Stimulated activated CD8-positive, alpha-beta memory T cell treated with anti-CD3 and anti-CD28 coated beads, Interleukin-2, amount 100 ng/mL, for 48 hours (primary cell): Measurements from ENCODE around the gene PIGT.

Experiments
- DNase-seq, 2 donors: peaks; one replicate each; pipeline ENCODE4 v3.0.0-alpha.2; 2020; ENCODE audit warnings: low read depth in 2 of 2

Gene PIGT

DNA sequence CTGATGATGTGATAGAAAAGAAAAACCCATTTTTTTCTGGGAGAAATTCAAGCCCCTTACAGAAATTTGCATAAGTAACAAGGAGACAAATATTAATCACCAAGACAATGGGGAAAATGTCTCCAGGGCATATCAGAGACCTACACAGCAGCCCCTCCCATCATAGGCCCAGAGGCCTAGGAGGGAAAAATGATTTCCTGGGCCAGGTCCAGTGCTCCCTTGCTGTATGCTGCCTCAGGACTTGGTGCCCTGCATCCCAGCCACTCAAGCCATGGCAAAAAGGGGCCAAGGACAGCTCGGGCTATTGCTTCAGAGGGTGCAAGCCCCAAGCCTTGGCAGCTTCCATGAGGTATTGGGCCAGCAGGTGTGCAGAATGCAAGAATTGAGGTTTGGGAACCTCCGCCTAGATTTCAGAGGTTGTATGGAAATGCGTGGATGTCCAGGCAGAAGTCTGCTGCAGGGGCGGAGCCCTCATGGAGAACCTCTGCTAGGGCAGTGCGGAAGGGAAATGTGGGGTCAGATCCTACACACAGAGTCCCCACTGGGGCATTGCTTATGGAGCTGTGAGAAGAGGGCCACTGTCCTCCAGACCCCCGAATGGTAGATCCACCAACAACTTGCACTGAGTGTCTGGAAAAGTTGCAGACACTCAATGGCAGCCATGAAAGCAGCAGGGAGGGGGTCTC, 15.5 kb upstream of the PIGT start:
- no peak for DNase-seq

DNA sequence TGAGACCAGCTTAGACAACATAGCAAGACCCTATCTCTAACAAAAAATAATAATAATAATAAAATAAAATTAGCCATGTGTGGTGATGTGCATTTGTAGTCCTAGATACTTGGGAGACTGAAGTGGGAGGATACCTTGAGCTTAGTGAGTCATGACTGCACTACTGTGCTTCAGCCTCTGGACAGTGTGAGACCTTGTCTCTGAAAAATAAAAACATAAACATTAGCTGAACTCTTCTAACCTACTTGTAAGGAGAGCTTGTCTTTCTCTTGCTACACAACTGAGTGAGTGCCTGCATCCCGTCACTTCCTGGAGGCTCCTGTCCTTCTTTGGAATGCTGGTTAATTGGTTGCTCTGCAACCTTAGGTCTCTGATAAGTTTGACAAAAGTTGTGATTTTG, 13.0 kb upstream of the PIGT start:
- no peak for DNase-seq

DNA sequence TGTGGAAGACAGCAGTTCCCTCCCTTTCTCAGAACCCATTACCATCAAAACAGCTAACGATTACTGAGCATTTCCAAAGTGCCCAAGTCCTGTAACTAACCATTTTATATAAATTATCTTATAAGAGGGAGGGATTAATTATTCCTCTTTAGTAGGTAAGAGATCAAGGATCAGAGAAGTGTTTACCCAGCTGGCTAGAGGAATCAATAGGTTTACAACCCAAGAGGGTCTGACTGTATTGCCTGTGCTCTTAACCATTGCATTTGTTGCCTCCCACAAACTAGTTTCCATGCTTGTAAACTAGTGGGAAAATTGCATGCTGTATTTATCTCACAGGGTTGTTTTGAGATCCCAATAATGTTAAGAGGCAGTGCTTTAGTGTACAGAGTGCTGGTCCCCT, 11.5 kb upstream of the PIGT start:
- no peak for DNase-seq

DNA sequence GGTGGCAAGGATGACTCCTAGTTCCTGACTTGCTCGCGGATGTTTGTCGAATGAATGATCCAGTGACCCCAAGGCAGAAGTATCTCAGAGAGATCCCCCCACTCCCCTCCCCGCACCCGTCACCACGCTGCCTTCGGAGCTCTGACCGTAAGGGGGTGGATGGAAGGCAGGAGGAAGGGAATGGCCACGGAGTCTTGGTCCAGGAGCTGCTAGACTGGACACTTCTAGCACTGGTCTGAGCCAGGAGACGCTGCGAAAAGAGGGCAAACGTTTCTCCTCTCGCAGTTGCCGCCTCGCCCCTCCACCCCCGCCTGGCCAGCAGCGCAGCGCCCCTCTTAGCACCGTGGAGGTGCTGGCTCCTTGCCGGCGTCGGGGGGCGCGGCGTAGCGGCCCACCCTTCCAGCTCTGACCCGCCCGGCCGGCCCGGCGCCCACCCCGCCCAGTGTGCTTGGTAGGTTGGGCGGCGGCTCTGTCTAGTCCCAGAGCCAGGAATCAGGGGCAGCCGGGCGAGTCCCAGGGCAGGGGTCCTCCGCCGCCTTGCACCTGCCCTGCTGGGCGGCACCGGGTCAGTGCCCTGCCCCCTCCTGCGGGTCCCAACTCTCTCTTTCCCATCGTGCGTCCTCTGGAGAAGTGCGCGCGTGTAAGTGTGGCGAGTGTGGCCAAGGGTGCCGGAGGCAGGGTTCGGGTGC, 10.2 kb upstream of the PIGT start:
- no peak for DNase-seq

DNA sequence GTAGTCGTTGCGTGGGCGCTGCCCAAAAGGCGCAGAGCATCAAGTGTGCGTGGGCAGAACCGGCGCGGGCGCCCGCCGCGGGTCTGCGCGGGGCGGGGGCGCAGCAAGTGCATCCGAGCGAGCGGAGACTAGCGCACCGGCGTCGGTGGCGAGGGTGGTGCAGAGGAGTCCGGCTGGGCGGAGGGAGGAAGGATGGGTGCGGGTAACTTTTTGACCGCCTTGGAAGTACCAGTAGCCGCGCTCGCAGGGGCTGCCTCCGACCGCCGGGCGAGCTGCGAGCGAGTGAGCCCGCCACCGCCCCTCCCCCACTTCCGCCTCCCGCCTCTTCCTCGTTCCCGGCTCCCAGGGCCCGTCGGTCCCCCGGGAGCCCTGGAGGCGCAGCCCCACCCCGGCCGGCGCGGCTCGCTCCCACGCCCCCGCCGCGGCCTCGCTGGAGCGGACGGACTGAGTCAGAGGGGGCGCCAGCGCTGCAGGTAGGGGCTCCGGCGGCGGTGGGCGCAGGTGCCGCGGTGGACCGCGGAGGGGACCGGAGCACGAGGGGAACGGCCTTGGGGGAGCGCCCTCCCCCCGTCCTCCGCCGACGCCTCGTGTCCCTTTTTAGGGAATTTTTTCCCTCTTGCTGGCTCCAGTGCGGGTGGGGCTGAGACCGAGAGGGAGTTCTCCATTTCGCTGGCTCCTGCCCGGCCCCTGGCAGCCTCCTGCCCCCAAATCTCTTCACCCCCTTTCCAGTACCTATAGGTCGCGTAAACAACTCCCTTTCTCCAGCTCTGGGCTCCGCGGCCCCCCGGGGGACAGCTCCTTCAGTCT, 9.5 kb upstream of the PIGT start:
- peak; percentile 28 to 39 for DNase-seq

DNA sequence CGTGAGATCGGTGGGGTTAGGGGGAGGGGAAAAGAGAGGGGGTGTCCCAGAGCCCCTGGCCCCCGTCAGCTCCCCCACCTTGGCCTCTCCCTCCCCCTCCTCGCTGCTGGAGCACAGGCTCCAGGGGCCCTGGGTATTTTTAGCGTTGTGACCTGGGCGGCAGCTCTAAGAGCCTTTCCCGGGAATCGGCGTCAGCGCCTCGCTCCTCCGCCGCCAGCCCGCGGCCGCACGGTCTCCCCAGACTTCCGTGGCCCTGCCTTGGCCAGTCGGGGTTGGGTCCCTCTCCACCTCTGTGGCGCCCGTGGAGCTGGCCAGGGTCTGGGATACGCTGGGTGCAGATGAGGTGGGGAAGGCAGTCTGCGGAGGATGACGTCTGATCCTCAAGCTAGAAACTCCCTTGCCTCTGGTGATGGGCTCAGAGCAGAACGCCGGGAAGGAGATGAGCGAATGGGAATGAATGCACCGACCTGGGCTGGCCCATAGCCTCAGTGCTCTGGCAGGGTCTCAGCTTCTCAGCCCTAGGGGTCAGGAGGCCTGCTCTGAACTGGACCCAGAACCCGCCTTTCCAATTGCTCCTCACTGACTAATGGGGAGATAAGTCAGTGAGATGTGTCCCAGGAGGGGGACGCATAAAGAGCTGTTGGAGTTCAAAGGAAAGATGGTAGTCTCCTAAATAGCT, 8.7 kb upstream of the PIGT start:
- no peak for DNase-seq

DNA sequence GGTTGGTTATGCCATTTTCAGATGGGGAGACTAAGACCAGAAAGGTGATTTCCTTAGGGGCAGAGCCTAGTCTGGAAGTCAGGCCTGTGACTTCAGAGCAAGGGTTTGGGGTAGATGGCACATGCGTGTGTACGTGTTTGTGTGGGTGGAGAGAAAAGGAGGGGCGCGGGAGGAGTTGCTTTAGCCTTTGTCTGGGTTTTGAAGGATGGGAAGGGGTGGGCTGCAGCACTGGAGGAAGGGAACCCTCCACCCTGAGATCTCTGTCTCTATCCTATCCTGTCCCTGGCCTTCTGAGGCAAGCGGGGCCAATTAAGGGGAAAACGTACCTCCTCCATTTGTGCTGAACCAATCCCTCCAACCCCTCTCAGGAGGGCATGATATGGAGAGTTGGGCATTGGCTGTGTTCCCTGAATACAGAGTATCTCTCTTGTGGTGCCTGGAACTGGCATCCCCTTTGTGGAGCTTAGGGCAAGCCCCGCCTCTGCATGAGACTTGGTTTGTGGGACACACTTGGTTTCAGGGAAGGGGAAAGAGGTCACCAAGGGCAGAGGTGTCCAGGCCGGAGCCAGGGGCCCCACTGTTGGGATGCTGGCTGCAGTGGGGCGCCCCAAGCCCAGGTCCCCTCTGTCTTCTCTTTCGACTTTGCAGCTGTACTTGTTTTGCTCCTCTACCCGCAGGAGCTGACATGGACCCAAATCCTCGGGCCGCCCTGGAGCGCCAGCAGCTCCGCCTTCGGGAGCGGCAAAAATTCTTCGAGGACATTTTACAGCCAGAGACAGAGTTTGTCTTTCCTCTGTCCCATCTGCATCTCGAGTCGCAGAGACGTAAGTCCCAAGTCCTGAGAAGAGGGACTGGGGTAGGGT, 7.9 kb upstream of the PIGT start, which contains the start of gene DBNDD2:
Gene DBNDD2, plus strand, starts transcription at position 507 of the 863 bp plus-strand sequence. Its CDS starts 179 bp downstream, at position 686.
- no peak for DNase-seq

DNA sequence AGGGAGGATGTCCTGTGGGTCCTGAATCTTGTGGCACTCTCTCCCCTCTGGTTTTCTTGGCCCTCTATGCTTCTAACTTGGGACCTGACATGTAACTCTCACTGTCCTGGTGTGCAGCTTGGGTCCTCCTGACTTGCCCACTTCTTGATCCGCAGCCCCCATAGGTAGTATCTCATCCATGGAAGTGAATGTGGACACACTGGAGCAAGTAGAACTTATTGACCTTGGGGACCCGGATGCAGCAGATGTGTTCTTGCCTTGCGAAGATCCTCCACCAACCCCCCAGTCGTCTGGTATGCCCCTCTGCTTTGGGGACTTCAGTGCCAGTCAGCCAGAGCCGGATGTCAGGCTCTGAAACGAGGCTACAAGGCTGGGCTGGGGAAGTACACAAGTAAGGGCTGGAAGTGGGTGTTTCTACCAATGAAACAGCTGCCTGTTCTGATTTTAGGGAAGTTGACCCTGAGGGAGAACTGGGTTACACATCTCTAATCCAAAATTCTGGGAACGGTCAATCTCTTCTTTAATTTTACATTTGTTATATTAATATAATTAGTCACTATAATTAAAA, 7.2 kb upstream of the PIGT start:
- DNase-seq, result no peak

DNA sequence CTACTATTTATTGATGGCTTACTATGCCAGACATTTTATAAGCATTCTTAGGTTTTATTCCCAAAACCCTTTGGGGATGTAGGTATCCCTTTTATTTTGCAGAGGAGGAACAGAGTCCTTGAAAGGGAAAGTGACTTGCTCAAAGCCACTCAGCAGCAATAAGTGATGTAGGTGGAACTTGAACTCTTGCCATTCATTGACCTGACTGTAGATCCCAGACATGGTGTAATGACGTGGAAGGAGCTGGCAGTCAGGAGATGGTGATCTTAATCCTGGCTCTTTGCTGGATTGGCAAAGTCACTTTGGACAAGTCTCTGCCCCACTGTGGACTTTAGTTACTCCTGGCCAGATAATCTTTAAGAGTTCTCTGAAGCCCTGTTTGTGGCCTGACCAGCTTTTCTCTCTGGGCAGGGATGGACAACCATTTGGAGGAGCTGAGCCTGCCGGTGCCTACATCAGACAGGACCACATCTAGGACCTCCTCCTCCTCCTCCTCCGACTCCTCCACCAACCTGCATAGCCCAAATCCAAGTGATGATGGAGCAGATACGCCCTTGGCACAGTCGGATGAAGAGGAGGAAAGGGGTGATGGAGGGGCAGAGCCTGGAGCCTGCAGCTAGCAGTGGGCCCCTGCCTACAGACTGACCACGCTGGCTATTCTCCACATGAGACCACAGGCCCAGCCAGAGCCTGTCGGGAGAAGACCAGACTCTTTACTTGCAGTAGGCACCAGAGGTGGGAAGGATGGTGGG, 6.2 kb upstream of the PIGT start:
- DNase-seq, result no peak

DNA sequence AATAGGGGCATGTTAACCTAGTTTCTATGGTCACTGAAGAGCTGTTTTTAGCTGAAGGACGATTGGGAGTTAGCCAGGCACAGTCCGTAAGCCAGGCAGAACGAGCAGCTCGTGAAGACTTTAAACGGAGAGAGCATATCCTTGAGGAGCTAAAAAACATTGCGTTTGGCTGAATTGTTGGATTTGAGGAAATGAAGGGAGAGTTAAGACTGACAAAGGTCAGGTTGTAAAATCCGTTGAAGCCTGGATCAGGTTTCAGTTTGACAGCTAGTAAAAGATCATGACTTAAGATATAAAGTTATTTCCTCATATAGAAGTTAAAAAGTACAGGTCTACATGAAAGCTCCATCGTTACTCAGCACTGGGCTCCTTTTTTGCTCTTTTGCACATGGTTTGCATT, 5.1 kb upstream of the PIGT start:
- DNase-seq, result no peak

DNA sequence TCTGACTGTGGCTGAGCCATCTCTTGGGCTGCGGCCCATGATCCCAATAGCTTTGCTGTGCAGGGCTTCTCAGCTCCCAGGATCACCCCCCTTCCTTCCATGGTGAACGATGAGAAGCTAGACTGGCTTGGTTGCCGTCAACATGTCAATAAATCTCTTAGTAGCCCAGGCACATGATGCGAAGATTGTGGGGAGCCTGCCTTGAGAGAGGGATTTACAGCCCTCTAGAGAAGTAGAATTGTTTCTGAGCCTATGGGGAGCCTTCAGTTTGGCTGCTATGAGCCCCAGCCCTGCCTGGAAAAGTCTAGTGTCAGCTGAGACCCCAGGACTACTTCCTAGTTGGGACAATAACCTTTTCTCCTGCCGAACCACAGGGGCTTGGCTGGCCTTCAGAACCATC, 3.3 kb upstream of the PIGT start:
- no peak for DNase-seq

DNA sequence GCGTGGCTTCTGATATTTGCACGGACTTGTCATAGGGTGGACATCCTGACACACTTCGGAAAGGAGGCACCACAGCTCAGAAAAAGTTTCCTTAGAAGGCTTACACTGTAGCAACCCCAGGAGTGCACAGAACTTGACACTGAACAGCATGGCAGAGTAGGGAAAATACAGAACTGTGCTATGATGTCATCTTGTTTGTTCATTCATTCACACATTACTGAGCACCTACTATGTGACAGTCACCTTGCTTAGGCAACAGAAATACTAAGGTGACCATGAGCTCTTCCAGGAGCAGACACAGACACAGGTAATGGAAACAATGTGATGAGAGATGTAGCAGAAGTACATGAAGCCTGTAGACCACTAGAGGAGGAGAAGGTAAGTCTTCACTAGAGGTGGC, 2.5 kb upstream of the PIGT start:
- no peak for DNase-seq

DNA sequence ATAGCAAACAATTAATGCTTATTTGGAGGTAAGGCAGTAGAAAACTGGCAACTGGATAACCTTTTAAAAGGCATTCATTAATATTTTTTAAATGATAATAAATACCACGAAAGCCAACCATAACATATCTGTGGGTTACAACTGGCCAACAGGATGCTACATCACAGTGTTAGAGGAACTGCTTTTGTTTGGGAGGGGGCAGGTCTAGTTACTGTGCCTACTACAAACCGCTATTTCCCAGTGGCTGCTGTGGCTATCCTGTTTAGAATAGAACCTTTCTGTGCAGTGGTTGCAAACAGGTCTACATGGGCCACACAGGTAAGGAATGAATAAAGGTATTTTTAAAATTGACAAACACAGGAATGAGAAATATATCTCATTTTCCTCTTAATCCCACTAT, 976 bp downstream of the PIGT start:
- no peak for DNase-seq

DNA sequence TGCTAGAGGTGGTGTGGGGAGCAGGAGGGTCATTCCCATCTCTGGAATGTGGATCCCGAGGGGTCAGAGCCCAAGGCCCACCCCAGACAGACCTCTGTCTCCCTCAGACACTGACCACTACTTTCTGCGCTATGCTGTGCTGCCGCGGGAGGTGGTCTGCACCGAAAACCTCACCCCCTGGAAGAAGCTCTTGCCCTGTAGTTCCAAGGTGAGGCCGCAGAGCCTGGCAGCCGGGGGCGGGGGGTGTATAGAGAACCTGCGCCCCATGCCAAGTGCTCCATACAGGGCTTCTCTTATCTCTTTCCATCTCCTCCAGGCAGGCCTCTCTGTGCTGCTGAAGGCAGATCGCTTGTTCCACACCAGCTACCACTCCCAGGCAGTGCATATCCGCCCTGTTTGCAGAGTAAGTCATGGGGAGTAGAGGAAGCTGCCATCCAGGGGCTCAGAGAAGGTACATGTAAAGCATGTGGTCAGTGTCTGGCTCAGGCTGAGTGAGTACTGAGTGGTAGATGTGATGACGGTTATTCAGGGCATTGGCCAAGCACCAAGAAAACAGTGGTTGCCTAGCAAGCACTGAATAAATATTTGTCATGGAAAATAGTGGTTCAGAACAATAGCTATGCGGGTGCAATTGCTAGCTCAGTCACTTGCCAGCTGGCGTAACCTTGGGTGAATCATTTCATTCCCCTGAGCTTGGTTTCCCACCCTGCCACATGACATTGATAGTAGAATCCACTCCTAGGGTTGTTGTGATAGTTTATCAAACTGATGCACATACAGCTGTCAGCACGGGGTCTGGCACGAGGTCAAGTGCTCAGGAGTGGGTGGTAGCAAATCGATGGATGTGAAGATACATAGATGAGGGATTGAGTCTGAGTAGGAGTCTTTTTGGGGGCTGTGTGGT, 3.5 kb downstream of the PIGT start:
- no peak for DNase-seq

DNA sequence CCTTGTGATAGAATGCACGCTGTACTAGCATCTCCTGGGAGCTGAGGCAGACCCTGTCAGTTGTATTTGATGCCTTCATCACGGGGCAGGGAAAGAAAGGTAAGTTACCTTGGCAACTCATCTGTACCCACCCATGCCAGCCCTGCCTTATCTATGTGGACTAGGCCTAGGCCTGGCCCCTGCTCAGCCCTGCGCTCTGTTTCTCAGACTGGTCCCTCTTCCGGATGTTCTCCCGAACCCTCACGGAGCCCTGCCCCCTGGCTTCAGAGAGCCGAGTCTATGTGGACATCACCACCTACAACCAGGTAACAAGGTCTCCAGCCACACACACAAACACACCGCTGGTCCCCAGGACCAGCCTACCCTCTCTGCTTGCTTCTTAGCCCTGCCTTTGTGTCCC, 4.2 kb downstream of the PIGT start:
- DNase-seq, result no peak

DNA sequence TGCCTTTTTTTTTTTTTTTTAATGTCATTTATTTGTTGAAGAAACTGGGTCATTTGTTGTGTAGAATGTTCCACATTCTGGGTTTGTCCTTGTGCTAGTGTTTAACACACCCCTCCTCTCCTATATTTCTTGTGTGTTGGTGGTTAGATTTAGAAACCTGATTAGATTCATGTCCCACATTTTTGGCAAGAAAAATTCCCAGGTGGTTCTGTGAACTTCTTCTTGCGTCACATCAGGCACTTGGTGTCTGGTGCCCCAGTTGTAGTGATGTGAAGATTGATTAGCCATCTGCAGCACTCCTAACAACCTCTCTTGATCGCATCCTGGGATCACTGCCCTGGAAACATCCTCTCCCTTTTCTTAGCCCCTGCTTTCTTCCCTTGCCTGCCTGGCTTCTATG, 7.8 kb downstream of the PIGT start:
- no peak for DNase-seq

DNA sequence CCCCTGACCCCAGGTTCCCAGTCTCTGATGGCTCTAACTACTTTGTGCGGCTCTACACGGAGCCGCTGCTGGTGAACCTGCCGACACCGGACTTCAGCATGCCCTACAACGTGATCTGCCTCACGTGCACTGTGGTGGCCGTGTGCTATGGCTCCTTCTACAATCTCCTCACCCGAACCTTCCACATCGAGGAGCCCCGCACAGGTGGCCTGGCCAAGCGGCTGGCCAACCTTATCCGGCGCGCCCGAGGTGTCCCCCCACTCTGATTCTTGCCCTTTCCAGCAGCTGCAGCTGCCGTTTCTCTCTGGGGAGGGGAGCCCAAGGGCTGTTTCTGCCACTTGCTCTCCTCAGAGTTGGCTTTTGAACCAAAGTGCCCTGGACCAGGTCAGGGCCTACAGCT, 9.6 kb downstream of the PIGT start:
- no peak for DNase-seq

DNA sequence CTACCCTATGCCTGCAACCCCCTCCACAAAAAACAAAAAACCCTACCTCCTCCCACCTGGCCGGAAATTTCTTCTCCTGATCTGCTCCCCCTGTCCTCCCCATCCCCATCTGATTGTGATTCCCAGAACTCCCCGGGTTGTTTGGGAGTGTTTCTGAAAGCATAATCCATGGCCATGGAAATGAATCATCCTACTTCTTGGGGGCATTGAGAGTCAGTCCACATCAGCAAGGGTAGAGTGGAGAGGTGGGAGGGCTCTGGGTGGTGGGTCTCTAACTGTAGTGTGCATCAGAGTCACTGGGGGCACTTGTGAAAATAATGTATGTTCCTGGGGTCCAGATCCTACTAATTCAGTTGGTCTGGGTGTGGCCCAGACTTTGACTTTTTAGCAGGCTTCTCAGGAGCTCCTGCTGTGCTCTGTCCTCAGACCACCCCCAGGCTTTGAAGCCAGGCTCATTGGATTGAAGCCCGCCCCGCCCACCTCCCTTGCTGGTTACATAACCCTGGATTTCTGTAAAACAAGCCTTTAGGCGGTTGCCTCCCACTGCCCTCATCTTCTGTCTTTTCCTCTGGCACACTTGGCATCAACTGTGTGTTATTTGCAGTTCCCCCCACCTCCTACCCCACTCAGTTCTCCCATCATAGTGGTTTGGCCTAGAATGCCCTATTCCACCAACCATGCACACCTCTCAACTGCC, 10.5 kb downstream of the PIGT start:
- no peak for DNase-seq
